Measurements from ENCODE around the gene ARL1.

The ARL1 gene

DNA sequence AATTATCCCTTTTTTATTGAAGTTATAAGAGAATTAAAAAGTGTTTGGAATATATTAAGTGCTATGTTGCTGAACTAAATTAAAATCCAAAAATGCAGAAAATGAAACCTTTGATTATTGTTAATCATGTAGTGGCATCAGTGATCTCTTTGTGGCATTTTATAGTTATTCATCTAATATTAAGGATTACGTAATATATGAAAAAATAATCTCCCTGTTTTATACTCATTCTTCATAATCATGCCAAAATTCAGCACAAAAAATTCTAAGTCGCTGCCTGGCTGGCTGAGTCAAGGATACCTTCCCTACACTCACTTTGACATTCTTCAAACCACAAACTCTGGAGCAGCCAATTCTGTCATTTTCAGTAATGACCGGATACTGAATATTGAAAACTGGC is 63.7 kb downstream of the ARL1 start:
- no peak for DNase-seq
- intact Hi-C loops (cut with DNase I): no loop called here

All from head of caudate nucleus (tissue), 42 donors.